Activated T-cell treated with anti-CD3 and anti-CD28 coated beads for 48 hours (primary cell): ENCODE results near the gene HFM1.
"Not testable (repeated sequence)": the region's sequence is repeated elsewhere in the genome, so short reads cannot be mapped to it uniquely, and the experiment has no call there.

Source experiments
- DNase-seq: peaks from one replicate; pipeline ENCODE4 v3.0.0-alpha.2; 2020; ENCODE audit warnings: low read depth

The HFM1 gene

GRCh38 chr1:91346824-91347223 lies 57.8 kb downstream of the HFM1 start:
- DNase-seq: no peak

- DNase-seq: no peak
These were observed 59.1 kb downstream of the HFM1 start for GRCh38 chr1:91345395-91346005.

DNA sequence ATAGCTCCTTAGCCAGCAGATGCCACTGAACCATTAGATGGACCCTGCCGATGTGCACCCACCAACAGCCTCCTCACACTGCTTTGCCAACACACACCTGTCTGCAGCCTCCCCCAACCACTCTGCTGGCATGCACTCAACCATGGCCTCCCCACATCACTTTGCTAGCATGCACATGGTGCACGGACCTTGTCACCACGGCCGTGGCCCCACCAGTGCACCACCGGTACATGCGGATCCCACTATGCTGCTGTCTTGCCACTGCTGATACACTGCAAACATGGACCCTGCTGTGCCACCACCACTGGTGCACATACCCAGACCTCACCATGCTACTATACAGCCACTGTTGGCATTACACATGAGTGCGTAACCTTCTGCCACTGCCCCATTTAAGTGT lies 66.1 kb downstream of the HFM1 start:
- DNase-seq: no peak

GRCh38 chr1:91335603-91336002 lies 69.0 kb downstream of the HFM1 start:
- no peak for DNase-seq

DNA sequence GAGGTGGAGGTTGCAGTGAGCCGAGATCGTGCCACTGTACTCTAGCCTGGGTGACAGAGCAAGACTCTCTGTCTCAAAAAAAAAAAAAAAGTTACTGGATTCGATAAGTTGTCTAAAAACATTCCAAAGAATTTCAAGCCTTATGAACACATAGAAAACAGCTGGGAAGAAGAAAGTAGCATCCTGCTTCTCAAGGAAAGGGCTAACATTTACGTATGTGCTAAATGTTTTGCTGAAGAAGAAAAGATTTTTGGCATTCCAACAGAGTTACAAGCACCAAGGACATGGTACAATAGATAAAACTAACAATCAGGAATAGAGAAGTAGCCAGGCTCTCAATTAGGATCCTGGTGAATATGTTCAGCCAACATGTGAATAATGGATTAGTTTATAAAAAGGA lies 69.8 kb downstream of the HFM1 start:
- DNase-seq: no peak

DNA sequence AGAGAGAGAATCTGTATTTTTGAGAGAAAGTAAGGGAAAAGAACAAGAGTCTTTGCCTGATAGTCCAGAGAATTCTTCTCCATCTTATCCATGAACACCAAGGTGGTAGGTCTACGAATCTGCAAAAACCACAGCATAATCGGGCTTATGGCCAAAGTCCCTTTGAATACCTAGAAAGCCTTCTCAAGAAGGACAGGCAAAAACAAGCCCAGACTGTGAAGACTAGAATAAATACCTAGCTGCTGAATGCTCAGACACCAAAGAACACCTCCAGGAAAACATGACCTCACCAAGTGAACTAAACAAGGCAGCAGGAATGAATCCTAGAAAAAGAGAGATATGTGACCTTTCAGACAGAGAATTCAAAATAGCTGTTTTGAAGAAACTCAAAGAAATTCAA lies 79.2 kb downstream of the HFM1 start:
- no peak for DNase-seq

DNA sequence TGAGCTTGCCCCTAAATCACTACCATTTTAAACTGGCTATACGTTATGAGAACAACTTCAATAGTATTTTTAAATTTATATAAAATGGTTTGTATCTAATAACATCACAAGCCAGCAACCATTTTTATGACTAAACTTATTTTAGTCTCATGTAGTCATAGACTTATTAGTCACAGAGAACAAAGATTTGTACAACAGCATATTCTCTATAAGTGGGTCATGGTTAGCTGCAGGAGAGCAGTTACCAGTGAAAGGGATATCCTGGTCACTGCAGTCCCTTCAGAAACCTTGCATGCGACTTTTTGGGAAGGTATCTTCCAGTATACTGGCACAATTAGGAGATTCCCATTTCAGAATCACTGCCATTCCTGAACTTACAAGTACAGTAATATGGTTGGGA lies 90.0 kb downstream of the HFM1 start:
- no peak for DNase-seq

GRCh38 chr1:91311672-91312071 lies 93.0 kb downstream of the HFM1 start:
- no peak for DNase-seq

DNA sequence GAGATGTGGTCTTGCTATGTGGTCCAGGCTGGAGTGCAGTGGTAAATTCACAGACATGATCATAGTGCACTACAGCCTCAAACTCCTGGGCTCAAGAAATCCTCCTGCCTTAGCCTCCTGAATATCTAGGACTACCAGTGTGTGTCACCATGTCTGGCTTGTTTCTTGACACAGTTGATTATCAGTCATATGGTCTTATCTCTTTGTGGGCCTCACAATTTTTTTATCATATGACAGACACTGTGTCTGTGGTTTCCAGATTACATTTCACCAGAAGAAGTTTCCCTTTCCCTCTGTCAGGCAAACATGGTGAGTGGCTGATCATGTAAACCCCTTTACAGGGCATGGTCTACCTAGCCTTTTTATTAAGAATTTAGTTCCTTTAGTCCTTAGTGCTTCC lies 96.1 kb downstream of the HFM1 start:
- DNase-seq: no peak

- no peak for DNase-seq
These were observed 96.7 kb downstream of the HFM1 start for GRCh38 chr1:91307784-91308409.

DNA sequence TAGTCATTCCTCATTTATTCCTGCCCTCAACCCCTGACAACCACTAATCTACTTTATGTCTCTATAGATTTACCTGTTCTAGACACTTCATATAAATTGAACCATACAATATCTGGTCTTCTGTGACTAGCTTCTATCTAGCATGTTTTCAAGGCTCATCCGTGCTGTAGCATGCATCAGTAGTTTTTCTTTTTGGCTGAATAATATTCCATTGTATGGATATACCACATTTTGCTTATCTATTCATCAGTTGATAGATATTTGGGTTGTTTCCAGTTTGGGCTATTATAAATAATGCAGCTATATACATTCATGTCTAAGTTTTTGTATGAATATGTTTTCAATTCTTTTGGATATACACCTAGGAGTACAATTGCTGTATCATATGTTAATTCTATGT lies 101.5 kb downstream of the HFM1 start:
- no peak for DNase-seq

- not testable (repeated sequence) for DNase-seq
These were observed 115.6 kb downstream of the HFM1 start for GRCh38 chr1:91288843-91289553.

GRCh38 chr1:91286962-91287317 lies 117.7 kb downstream of the HFM1 start:
- DNase-seq: not testable (repeated sequence)

DNA sequence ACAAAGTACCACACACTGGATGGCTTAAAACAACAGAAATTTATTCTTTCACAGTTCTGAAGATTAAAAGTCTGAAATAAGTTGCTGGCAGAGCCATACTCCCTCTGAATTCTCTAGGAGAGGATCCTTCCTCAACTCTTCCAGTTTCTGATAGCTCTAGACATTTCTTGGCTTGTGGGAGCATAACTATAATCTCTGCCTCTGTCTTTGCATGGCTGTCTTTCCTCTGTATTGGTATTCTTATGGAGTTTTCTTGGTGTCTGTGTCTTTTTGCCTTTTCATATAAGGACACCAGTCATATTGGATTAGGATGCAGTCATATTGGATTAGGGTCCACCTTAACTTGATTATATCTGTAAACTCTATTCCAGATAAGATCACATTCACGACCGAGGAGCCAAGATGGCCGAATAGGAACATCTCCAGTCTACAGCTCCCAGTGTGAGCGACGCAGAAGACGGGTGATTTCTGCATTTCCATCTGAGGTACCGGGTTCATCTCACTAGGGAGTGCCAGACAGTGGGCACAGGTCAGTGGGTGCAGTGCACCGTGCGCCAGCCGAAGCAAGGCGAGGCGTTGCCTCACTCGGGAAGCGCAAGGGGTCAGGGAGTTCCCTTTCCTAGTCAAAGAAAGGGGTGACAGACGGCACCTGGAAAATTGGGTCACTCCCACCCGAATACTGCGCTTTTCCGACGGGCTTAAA lies 118.2 kb downstream of the HFM1 start:
- not testable (repeated sequence) for DNase-seq

- no peak for DNase-seq
These were observed 121.3 kb downstream of the HFM1 start for GRCh38 chr1:91283421-91283726.

DNA sequence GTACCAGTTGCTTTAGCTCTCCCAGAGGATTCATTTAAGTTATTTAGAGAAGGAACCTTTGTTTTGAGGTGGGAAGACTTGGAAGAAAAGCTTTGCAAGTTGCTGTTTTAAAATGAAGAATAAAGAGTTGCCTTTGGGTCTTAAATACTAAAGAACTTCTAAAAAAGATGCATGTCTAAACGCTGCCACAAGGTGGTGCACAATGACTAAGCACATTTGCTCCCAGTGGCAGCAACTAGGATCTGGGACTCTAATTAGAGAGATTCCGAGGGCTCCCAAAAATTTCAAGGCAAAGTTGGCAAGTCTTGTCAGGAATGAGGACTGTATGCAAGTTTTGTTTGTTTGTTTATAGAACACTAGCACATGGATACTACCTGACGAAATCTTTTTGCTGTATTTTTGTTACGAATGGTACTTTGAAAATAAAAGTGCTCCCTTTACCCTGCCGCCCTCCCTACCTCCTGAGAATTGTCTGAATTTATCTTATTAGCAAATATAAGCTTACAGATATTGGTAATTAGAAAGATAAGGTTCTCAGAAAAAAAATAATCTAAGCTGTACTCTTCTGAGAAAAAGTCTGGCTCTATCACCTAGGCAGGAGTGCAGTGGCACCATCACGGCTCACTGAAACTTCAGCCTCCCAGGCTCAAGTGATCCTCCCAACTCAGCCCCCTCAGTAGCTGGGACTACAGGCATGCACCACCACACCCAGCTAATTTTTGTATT lies 121.8 kb downstream of the HFM1 start:
- peak; percentile 4 for DNase-seq

- DNase-seq: no peak
These were observed 122.9 kb downstream of the HFM1 start for GRCh38 chr1:91281782-91282181.

- DNase-seq: no peak
These were observed 125.9 kb downstream of the HFM1 start for GRCh38 chr1:91278754-91279153.

GRCh38 chr1:91273875-91274274 lies 130.8 kb downstream of the HFM1 start:
- DNase-seq: no peak

DNA sequence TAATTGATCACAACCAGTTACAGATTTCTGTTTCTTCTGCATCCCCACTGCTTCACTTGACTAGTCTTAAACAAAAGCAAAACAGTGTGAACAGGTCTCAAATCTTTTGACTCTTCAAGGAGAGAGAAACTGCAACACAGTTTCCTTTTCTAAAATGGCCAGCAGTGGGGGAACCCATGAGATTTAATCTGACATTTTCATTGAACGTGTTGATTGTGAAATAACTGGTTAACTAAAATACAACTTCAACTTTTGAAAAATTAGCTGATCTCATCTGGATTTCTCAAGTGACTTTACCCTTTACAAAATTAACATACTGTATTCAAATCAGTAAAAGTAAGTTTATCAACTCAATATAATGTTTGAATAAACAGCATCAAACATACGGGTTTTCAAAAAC lies 143.0 kb downstream of the HFM1 start:
- DNase-seq: no peak

DNA sequence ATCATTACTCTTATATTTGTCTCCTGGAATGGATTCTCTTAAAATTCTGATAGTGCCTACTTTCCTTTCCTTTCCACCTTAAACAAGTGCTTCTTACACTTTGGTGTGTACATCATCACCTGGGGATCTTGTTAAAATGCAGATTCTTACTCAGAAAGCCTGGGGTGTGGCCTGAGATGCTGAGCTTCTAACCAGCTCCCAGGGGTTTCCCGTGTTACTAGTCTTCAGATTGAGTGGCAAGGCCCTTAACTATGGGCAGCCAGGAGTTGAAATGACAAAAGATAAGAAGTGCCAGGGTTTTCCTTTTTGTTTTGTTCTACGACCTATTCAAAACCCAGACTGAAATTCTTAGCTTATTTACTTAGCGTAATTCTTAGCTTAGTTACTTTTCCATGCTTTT lies 159.2 kb downstream of the HFM1 start:
- DNase-seq: no peak

- DNase-seq: no peak
These were observed 159.9 kb downstream of the HFM1 start for GRCh38 chr1:91244737-91245136.

- DNase-seq: no peak
These were observed 161.5 kb downstream of the HFM1 start for GRCh38 chr1:91243171-91243570.
